Measurements from ENCODE around the gene PLCH2.

GRCh38 chr1:2534315-2534686 lies 58.2 kb downstream of the PLCH2 start:
- TF ChIP-seq POLR2A (IDR thresholded peaks at IDR 0.05; ENCODE audit: insufficient read depth in 1 of 2, low read depth in 2 of 2, low read length in 2 of 2) = no peak
- no peak for TF ChIP-seq ZMAT5 (CRISPR knock-in tag; IDR thresholded peaks at IDR 0.05; ENCODE audit: borderline replicate concordance, low read depth)
- no peak for TF ChIP-seq AFF4 (CRISPR knock-in tag; IDR thresholded peaks at IDR 0.05)
- TF ChIP-seq ZNF556 (CRISPR knock-in tag; IDR thresholded peaks at IDR 0.05; ENCODE audit: borderline replicate concordance) = no peak
- TF ChIP-seq MYC (CRISPR knock-in tag; IDR thresholded peaks at IDR 0.05; ENCODE audit: borderline replicate concordance) = no peak
- no peak for TF ChIP-seq STAT5B (CRISPR knock-in tag; IDR thresholded peaks at IDR 0.05)
- TF ChIP-seq HINFP (CRISPR knock-in tag; IDR thresholded peaks at IDR 0.05; ENCODE audit: low read depth) = no peak
- TF ChIP-seq UBTF (CRISPR knock-in tag; IDR thresholded peaks at IDR 0.05) = no peak
- TF ChIP-seq ZBTB2 (CRISPR knock-in tag; IDR thresholded peaks at IDR 0.05; ENCODE audit: low read depth) = no peak
- TF ChIP-seq FOXO4 (CRISPR knock-in tag; conservative IDR thresholded peaks at IDR 0.05) = no peak
- TF ChIP-seq TBL1XR1 (IDR thresholded peaks at IDR 0.05; ENCODE audit: borderline replicate concordance, low read length, partially characterized antibody) = no peak

All from HepG2 (cell line).